Tibial artery (tissue), 4 donors: Measurements from ENCODE around the gene ABHD18.

Experiments
- DNase-seq, 2 donors: peaks; one replicate each; pipeline ENCODE4 v3.0.0-alpha.2; 2019
- H3K27ac ChIP-seq, 2 donors: fragments of 200-600 bp; sonication (generic) in 1 of 2; 1 replicate in 1 of 2; 2 replicates in 1 of 2; pipeline ENCODE4 v1.5.1; 2018 to 2019; ENCODE audit warnings: mild to moderate bottlenecking in 1 of 2
- H3K27me3 ChIP-seq, 2 donors: fragments of 200-600 bp; sonication (generic) in 1 of 2; one replicate each; pipeline versions ENCODE4 v1.5.1 to v1.6.0; 2016 to 2019
- H3K36me3 ChIP-seq, 3 donors: fragments of 200-600 bp; sonication (generic) in 2 of 3; one replicate each; pipeline ENCODE4 v1.5.1; 2016 to 2019; ENCODE audit warnings: mild to moderate bottlenecking in 2 of 3
- H3K4me1 ChIP-seq, 4 donors: fragments of 200-600 bp; sonication (generic) in 2 of 4; 1 replicate in 3 of 4; 2 replicates in 1 of 4; pipeline ENCODE4 v1.5.1; 2016 to 2019
- H3K4me3 ChIP-seq, 2 donors: fragments of 200-600 bp; sonication (generic) in 1 of 2; 1 replicate in 1 of 2; 2 replicates in 1 of 2; pipeline ENCODE4 v1.5.1; 2018 to 2019; ENCODE audit warnings: mild to moderate bottlenecking in 2 of 2
- H3K9me3 ChIP-seq, 3 donors: fragments of 200-600 bp; sonication (generic) in 1 of 3; one replicate each; pipeline ENCODE4 v1.5.1; 2016 to 2019
- intact Hi-C: fragments of 100-400 bp; cut with DNase I; formaldehyde crosslinking; loops from one replicate; pipeline ENCODE4 v1.15.0; 2023; ENCODE audit warnings: low total_unique reads
- TF ChIP-seq, protein P1 (sequence below), 2 experiments: fragments of 200-600 bp in 1 of 2; fragments of 450-650 bp in 1 of 2; IDR thresholded peaks; one replicate each; pipeline ENCODE4 v1.5.1; 2017 to 2019; ENCODE audit warnings: antibody characterized with exemption in 2 of 2, mild to moderate bottlenecking in 1 of 2, moderate library complexity in 1 of 2

ABHD18 gene

DNA sequence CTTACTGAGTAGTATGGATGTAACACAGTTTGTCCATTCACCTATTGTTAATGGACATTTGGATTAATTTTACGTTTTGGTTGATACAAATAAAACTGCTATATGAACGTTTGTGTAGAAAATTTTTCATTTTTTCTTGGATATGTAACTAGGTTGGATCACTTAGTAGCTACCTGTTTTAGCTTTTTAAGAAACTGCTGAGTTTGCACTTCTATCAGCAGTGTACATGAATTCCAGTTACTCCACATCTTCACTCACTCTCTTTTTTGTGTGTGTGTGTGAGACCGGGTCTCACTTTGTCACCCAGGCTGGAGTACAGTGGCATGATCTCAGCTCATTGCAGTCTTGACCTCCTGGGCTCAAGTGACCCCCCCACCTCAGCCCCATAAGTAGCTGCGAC, 111.3 kb downstream of the ABHD18 start:
- TF ChIP-seq, protein P1, sequence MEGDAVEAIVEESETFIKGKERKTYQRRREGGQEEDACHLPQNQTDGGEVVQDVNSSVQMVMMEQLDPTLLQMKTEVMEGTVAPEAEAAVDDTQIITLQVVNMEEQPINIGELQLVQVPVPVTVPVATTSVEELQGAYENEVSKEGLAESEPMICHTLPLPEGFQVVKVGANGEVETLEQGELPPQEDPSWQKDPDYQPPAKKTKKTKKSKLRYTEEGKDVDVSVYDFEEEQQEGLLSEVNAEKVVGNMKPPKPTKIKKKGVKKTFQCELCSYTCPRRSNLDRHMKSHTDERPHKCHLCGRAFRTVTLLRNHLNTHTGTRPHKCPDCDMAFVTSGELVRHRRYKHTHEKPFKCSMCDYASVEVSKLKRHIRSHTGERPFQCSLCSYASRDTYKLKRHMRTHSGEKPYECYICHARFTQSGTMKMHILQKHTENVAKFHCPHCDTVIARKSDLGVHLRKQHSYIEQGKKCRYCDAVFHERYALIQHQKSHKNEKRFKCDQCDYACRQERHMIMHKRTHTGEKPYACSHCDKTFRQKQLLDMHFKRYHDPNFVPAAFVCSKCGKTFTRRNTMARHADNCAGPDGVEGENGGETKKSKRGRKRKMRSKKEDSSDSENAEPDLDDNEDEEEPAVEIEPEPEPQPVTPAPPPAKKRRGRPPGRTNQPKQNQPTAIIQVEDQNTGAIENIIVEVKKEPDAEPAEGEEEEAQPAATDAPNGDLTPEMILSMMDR (IDR thresholded peaks at IDR 0.05), result no peak
- Histone ChIP-seq H3K36me3 (peaks cover 33 to 46% (median 38%) of the 10 kb centered on the region in 3 donors), H3K4me1 (no peaks in the 10 kb centered on the region), H3K9me3 (no peaks in the 10 kb centered on the region), H3K27me3 (no peaks in the 10 kb centered on the region), H3K27ac (no peak overlapping the region), H3K4me3 (no peak overlapping the region)
- DNase-seq, result no peak
- intact Hi-C loops, result no loop called here
